Tongue (tissue), 2 donors: ENCODE measurements around the gene CACNA1B. TPM values are rescaled to one million over a fixed set of nuclear protein-coding genes. Genes with fewer than 3 reads are reported as not detected.
"Not testable (repeated sequence)": the region's sequence is repeated elsewhere in the genome, so short reads cannot be mapped to it uniquely, and the experiment has no call there.

Experiments
- DNase-seq: peaks from one replicate; pipeline ENCODE4 v3.0.0-alpha.2; 2015
- total RNA-seq: library from RNA; depleted of rRNA; stranded (reverse); fragments of >200 nt; gene quantifications from one replicate; pipeline ENCODE4 v1.2.3, GENCODE V29; 2014

CACNA1B gene
- total RNA-seq, 1 donor from 2014 or later, result 0.41 TPM

DNA sequence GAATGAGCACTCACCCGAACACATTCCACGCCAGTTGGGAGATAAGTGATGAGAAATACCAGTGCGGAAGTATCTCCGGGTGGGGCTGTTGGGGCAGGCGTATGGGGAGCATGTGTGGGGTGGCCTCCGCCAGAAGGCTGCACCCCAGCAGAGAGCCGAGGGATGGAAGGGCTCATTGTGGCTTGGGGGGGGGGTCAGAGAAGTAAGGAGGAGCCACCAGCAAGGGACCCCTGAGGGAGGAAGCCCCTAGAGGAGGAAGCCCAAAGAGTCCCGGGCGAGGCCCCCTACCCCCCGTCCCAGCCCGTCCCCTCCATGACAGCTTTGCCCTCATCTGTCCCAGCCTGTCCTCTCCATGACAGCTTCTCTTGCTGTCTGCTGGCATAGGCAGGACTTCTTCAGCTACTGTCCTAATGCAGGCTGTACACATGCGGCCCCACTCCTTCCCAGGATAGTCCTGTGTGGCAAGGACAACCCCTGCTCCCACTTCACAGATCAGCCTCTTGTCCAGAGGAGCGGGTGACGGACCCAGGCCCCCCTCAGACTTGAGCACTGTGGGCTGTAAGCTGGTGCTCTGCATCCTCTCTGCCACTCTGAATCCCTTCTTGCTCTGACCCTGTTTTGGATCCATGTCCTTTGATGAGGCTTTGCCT, 239.6 kb downstream of the CACNA1B start:
- no peak for DNase-seq

DNA sequence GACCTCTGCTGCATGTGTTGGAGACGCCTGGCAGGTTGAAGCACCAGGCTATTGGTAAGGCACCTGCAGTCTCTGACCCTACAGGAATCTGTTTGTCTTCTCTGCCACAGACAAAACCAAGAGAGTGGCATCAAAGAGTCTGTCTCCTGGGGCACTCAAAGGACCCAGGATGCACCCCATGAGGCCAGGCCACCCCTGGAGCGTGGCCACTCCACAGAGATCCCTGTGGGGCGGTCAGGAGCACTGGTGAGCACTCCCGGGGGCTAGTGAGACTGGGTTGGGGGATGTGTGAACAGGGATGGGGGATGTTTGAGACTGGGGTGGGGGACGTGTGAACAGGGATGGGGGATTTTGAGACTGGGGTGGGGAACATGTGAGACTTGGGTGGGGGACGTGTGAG, 240.3 kb downstream of the CACNA1B start:
- DNase-seq, result no peak

DNA sequence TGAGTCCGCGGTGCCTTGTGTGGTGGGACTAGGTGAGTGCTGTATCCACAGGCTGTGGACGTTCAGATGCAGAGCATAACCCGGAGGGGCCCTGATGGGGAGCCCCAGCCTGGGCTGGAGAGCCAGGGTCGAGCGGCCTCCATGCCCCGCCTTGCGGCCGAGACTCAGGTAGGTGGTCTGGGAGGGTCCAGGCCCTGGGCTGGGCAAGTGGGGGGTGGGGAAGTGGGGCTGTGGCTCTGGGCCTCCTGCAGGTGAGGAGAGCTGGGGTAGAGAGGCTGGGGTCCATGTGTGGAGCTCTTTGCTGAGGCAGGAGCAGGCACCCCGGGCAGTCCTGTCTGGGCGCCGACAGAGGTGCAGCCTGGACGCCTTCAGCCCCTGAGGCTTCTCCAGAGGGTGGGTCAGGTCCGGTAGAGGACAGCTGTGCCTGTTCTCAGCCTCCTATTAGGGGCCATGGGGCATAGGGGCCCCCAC, 241.1 kb downstream of the CACNA1B start:
- no peak for DNase-seq

DNA sequence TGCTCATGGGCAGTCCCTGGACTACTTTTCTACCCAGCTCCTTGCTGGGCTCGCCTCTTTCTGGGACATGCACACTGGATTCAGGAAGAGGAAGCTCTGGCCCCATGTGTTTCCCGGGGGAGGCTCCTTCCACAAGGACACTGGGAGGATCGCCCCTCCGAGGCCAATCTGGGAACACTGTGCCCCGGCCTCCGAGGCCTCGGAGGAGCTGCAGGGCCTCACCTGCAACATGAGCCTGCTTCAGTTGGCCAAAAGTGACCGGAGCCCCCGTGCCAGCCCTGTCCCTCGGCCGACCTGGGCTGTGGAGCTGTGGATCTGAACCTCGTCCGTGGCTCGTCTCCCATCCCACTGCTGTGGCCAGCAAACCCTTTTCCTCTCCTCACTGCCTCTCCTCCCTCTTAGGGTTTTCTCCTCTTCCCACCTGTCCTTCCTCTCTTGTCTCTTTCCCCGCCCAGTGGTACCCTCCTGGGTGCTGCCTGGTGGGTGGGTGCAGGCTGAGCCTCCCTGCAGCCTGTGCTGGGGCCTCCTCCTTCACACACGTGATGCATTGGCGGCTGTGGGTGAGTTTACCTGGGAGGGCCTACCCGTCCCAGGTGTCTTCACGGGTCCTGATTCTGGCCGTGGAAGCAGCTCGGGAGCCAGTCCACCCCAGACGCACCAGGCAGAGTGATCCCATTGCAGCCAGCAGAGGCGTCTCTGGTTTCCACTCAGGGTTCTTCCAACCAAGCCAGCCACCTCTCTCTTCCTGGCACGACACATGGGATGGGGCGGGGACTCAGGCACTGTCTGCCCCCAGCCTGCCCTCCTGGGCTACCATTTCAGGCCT, 241.8 kb downstream of the CACNA1B start:
- DNase-seq, result no peak

GRCh38 chr9:138120072-138120471, 242.5 kb downstream of the CACNA1B start:
- no peak for DNase-seq

- no peak for DNase-seq
Observed at GRCh38 chr9:138120511-138121437, 243.2 kb downstream of the CACNA1B start.

DNA sequence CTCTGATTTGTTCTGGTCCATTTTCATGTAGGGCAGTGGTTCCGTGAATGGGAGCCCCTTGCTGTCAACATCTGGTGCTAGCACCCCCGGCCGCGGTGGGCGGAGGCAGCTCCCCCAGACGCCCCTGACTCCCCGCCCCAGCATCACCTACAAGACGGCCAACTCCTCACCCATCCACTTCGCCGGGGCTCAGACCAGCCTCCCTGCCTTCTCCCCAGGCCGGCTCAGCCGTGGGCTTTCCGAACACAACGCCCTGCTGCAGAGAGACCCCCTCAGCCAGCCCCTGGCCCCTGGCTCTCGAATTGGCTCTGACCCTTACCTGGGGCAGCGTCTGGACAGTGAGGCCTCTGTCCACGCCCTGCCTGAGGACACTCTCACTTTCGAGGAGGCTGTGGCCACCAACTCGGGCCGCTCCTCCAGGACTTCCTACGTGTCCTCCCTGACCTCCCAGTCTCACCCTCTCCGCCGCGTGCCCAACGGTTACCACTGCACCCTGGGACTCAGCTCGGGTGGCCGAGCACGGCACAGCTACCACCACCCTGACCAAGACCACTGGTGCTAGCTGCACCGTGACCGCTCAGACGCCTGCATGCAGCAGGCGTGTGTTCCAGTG, 244.0 kb downstream of the CACNA1B start:
- no peak for DNase-seq

DNA sequence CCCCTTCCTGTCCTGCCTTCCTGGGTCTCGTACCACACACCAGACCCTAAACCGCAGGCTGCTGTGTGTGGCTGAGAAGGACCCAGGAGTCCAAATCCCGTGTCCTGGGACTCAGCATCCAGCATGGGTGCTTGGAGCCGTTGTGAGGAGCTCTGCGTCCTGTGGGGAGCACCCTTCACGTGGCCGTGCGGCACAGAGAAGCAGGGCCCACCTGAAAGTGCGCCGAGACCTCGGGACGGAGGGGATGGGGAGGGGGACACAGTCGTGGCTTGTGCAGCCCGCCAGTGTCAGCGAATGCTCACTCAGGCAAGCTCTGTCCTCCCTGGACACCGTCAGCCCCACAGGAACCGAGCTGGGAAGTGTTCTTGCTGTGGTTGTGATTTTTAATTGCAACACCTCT, 244.6 kb downstream of the CACNA1B start:
- no peak for DNase-seq

GRCh38 chr9:138122676-138123075, 245.1 kb downstream of the CACNA1B start:
- DNase-seq, result no peak

GRCh38 chr9:138123086-138123485, 245.5 kb downstream of the CACNA1B start:
- DNase-seq, result no peak

GRCh38 chr9:138126090-138126857, 248.7 kb downstream of the CACNA1B start:
- DNase-seq, result not testable (repeated sequence)

DNA sequence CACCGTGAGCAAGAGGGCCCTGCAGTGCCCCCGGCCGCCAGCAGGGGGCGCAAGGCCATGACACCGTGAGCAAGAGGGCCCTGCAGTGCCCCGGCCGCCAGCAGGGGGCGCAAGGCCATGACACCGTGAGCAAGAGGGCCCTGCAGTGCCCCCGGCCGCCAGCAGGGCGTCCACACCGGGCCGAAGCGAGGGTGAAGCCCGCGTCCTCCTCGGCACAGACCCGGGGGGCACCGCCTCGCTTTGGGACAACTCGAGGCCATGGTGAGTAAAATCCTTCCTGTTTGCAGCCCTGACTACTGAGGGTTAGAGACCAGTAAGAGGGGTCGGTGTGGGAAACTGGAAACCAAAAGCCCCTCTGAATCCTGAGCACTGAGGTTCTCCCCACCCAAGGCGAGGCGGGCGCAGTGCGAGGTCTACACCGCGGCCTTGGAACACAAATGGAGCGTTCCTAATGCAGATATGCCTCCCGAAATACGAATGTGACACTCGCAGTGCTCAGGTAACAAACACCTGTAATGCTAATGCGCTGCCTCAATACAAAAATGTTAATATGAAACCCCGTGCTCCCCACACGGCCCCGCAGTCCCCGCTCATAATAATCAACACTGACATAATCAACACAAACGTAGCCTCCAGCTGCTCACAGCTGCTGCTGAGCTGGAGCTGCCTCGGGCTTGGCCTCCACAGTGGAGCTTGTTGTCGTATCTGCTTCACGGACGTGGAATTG, 249.4 kb downstream of the CACNA1B start:
- not testable (repeated sequence) for DNase-seq

DNA sequence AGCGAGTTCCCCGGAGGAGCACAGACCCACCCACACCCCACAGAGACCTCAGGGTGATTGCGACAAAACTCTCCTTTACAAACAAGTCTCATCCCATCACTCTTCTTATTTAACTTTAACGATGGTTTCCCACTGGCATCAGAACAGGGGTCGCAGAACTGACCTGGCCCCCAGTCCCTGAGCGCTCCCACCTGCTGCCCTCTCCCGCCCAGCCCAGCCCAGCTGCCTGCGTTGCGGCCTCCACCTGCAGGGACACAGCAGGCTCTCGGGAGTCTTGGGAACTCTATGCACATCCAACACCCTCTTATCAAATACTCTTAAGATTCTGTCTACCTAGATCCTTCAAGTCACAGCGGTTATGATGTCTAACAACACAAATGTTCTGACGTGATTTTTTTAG, 250.4 kb downstream of the CACNA1B start:
- DNase-seq, result not testable (repeated sequence)

DNA sequence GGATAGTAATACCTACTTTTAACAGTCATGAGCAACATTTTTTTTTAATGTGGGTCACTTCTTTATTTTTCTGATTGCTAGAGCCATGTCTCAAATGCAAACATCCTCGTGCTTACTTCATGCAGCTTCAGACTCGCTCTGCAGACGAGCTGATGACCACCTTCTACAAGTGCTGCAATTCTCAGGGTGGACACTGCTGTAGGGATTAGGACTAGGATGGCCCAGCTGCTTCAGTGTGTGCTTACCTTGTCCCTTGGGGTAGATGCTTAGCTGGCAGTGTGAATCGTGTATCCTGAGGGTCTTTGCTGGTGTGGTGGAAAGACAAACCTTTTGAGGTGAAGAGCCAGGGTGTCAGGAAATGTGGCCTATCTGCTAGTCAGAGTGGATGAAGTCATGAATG, 251.7 kb downstream of the CACNA1B start:
- not testable (repeated sequence) for DNase-seq

DNA sequence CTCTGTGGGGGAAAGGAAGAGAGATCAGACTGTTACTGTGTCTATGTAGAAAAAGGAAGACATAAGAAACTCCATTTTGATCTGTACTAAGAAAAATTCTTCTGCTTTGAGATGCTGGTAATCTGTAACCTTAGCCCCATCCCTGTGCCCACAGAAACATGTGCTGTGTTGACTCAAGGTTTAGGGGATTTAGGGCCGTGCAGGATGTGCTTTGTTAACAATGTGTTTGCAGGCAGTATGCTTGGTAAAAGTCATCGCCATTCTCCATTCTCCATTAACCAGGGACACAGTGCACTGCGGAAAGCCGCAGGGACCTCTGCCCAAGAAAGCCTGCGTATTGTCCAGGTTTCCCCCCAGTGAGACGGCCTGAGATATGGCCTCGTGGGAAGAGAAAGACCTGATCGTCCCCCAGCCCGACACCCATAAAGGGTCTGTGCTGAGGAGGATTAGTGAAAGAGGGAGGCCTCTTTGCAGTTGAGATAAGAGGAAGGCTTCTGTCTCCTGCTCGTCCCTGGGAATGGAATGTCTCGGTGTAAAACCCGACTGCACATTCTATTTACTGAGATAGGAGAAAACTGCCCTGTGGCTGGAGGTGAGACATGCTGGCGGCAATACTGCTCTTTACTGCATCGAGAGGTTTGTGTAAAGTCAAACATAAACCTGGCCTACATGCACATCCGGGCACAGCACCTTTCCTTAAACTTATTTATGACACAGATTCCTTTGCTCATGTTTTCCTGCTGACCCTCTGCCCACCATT, 255.5 kb downstream of the CACNA1B start:
- not testable (repeated sequence) for DNase-seq

GRCh38 chr9:138134581-138134980, 257.0 kb downstream of the CACNA1B start:
- not testable (repeated sequence) for DNase-seq

- not testable (repeated sequence) for DNase-seq
Observed at GRCh38 chr9:138139096-138139495, 261.5 kb downstream of the CACNA1B start.

GRCh38 chr9:138140980-138141379, 263.4 kb downstream of the CACNA1B start:
- DNase-seq, result not testable (repeated sequence)

DNA sequence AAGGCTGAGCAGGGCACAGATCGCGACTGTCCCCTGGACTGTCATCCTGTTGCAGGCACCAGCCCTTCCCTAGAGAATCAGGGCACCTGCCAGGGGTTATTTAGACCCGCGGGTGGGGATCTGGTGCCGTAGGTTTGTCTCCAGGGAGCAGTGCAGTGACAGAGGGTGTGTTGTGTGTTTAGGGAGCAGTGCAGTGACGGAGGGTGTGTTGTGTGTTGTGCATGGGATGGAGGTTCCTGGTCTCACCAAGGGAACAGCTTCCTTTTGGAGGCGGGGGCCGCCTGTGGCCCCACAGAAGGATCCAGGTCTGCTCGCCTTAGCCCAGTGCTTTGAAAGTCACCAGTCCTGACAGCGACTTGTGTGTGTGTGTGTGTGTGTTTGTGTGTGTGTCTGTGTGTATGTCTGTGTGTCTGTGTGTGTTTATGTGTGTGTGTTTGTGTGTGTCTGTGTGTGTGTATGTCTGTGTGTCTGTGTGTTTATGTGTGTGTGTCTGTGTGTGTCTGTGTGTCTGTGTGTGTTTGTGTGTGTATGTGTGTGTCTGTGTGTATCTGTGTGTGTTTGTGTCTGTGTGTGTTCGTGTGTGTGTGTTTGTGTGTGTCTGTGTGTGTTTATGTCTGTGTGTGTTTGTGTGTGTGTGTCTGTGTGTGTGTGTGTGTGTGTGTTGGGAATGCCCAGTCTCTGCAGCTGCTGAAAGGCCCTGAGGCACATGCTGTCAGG, 265.1 kb downstream of the CACNA1B start:
- DNase-seq, result not testable (repeated sequence)
